ENCODE measurements around the gene NNT.
"Not testable (repeated sequence)": the region's sequence is repeated elsewhere in the genome, so short reads cannot be mapped to it uniquely, and the experiment has no call there.

NNT gene

DNA sequence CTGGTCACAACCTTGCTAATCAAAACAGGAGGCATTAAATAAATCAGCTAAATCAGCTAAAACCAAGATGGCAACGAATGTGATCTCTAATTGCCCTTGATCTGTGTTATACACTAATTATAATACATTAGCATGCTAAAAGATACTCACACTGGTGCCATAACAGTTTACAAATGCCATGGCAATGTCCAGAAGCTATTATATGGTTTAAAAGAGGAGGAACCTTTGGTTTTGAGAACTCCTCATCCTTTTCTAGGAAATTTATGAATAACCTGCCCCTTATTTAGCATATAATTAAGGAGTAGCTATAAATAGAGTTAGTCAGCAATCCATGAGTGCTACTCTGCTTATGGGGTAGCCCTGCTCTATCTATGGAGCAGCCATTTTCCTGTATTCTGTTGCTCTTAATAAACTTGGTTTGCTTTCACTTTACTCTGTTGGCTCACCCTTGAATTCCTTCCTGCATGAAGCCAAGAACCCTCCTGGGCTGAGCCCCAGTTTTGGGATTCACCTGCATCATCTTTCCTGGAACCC lies 18.7 kb upstream of the NNT start:
- DNase-seq: no peak

DNA sequence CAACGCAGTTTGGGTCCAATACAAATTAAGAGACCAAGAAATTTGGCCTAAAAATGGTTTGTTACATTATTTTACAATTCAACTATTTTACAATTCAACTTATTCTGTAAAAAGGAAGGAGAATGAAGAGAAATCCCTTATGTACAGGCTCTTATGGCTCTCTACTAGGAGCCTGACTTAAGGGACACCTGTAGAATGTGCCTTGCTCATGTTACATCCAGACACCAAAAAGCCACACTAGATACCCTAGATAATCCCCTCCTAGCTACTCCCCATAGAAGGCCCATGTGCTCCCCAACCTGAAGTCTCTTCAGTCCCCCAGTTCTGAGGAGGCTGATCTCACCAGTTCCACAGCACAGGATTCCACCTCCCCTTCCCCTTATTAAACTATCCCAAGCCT lies 14.1 kb upstream of the NNT start:
- no peak for DNase-seq

DNA sequence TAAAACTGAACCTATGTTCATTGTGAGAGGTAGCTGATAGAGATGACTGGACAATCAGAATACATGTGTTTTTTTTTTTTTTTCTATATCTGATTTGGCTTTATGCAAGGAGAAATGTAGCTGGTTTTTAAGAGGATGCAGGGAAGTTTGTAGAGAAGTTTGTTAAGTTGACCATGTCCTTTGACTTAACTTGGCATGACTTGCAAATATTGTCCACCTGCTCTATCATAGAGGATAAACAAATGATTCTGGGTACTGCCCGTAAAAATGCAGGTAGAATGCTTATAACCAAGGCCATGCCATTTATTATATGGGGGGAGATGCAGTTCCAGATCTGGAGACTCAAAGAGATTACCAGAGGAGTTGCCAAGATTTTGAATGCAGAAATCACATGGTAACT lies 13.7 kb upstream of the NNT start:
- DNase-seq: no peak

DNA sequence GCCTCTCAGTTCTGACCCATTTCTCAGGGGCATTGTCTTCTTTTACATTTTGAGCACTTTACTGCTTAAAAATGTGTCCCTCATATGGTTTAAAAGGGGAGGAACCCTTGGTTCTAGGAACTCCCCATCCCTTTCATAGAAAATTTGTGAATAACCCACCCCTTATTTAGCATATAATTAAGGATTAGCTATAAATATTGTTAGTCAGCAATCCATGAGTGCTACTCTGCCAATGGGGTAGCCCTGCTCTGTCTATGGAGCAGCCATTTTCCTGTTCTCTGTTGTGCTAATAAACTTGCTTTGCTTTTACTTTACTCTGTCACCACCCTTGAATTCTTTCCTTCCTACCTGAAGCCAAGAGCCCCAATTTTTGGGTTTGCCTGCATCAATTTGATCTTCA lies 12.3 kb upstream of the NNT start:
- no peak for DNase-seq

DNA sequence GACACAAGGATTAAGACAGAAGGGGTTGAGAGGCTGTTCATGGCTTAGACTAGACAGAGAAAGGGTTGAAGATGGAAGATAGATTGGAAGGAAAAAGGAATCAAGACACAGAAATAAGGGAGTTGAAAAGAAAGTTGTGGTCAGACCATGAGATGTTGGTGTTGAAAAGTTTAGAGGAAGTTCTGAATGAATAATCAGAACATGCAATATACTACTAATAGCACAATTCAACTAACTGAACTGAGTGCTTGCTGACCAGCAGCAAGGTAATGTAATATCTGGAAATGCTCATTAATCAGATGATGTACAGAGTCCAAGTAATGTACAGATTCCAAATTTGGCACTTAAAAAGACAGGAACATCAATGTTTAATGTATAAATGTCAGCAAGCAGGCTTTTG lies 10.6 kb upstream of the NNT start:
- no peak for DNase-seq

DNA sequence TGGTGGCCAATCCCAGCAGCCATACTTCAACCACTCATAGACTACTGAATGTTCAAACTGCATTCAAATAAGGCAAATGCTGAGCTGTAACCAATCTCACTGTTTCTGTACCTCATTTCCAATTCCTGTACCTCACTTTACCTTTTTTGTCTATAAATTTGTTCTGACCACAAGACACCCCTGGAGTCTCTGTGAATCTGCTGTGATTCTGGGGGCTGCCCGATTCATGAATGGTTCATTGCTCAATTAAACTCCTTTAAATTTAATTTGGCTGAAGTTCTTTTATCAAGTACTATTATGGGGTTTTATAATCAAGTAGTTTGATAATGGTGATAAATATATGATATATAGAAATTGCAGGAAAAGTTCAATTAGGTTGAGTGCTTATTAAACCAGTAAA lies 4.1 kb upstream of the NNT start:
- DNase-seq: not testable (repeated sequence)

DNA sequence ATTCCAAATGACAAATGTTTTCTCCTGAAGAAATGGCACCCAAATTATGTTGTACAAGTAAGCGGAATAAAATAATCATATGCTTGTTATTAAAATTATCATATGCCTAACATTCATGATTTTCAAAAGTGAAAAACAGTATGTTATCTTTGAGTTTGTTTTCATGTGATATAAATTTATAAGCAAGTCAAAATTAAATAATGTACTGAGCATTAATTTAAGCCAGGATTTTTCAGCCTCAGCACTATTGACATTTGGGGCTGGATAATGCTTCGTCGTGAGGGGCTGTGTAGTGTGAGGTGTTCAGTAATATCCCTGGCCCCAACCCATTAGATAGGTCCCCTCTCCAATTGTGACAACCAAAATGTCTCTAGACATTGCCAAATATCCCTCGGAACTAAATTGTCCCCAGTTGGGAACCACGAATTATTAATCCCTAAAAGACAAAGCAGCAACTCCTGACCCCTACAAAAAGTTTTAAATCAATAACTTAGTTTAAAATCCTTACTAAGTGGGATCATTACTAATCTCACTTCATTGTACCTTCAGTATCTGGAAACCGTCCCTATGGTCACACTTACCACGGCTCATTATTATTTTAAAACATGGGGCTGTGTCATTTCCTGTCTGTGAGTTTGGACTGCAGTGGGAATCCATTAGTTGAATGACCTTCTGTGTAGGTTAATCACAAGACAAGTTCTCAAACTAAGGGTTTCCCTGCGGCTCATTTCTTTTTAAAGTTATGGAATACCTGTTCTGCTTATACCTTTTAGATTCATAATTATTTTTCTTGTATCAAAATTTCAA lies 1.3 kb upstream of the NNT start:
- peak; percentile 24 for DNase-seq

DNA sequence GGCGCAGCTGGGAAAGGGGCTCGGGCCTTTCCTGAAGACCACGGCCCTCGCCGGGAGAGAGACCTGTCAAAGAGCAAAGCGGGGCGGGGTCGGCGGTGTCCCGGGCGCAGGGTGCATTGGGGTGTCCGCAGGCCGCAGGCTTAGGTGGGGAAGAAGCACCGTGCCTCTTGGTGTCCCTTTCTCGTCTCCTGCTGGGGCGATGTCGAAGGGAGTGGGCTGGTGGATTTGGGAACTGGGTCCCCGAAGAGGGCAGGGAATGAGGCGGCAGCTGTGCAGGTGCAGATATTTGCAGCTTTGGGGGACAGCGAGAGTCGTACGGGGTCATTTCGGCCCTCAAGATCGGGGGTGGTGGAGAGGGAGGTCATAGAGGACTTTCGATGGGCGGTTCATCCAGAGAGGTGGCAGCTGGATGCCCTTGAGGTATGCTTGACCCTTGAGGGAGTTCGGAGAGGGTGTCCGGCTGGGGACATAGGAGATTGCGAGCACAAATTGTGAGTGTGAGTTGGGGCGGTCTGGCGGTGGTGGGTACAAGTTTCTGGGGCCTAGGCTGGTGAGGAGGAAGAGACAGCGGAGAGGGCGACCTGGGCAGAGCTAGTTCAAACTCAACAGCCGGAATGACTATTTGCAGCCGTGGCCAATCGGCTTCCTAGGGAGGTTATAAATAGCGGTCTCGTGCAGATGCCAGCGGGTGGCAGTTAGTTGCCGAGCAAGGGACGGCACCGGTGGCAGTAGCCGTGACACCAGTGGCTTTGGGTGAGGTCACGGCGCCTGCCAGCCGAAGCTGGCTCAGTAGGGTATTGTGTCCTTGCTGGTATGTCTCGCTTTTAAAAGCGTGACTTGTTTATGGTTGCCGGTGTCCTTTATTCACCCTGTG lies 601 bp downstream of the NNT start:
- DNase-seq: peak; percentile 29

DNA sequence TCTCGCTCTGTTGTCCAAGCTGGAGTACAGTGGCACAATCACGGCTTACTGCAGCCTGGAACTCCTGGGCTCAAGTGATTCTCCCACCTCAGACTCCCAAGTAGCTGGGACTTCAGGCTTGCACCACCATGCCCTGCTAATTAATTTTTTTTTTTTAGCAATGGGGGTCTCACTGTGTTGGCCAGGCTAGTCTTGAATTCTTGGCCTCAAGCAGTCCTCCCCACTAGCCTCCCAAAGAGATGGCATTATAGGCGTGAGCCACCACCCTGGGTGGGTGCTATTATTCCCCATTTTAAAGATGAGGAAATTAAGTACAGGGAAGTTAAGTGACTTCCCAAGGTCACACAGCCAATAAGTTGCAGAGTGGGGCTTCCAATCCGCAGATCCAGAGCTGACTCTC lies 1.7 kb downstream of the NNT start:
- no peak for DNase-seq

DNA sequence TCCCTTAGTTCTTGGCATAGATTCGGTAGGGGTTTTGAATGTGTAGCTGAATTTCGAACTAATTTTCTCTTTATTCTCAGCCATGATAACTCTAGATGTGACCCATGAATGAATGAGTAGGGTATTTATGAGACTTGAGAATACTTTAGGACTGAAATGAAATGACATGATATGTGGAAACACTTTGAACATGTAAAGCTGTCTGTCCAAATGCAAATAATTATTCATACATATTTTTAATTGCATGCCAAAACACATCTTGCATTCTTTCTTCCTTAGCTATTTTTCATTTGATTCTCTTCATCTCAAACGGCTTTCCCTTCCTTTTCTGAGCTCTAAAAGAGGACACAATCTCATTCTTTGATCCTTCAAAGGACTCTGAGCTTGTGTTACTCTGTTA lies 3.4 kb downstream of the NNT start:
- no peak for DNase-seq

DNA sequence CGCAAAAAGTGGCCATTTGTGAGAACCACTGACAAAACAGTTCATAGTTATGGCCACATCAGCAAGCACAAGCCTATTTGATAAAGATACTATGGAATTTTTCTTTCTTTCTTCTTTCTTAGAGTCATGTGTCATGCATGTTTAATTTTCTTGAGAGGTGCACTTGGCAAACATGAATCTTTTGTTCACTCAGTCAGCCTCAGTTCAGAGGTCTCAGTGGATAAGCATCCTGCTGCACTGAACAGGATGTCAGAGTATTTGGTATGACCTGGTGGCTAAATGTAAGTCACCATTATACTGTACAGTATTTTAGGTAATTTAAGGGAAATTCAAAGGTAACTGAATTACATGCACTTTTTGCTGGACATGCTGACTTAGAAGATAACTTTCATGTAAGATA lies 5.4 kb downstream of the NNT start:
- DNase-seq: no peak

DNA sequence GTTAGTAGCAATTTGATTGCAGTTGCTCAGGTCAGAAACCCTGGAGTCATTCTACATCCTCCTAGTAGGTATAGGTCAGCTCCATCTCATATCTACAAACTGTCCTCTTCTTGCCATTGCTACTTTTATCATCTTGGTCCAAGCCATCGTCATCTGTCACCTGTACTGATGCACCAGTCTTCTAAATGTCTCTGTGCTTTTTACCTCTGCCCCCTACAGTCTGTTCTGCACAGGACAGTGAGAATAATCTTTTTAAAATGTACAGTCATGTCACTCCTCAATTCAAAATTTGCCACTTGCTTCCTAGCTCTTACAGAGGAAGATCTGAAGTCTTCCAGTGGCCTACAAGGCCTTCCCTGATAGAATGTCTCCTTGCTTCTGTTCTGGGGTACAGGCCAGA lies 6.8 kb downstream of the NNT start:
- no peak for DNase-seq

DNA sequence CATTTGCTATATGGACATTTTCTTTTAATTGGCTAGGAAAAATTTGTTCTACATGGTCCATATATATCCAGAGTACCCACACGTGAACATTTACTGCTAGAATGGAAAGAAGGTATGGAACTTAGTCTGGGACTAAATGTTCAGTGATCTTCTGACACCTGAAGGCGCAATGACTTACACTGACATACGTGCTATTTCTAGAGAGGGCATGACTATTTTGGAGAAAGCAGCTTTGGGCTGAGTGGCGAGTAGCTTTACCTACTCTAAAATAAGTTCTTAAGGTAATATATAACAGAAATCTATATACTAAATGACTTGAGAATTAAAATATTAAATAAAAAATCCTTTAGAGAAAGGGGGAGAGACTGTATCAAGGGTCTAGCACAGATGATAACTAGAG lies 10.4 kb downstream of the NNT start:
- DNase-seq: no peak

DNA sequence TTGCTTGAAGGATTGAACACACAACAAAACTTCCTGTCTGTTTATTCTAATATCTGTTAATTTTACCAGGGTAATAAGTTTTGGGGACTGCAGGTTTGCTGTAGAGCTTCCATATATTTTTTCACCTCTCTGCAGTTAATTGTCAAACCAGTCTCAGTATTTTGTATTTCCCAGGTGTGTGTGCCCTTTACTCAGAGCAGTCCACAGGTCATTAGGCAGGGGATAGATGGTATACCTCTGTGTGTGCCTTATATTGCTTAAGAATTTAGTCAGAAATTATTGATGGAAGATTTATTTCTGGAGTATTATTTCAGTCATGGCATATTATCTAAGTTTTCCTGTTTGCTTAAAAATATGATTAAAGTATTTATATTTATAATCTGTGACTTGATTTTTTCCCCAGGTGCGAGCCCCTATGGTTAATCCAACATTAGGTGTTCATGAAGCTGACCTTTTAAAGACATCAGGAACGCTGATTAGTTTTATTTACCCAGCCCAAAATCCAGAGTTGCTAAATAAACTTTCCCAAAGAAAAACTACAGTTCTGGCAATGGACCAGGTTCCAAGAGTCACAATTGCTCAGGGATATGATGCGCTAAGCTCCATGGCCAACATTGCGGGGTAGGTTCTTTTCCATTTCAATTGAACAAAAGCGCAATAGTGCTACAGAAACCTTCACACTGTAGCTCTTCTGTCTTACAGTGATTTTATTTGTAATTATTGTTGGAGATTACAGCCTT lies 12.6 kb downstream of the NNT start:
- no peak for DNase-seq

DNA sequence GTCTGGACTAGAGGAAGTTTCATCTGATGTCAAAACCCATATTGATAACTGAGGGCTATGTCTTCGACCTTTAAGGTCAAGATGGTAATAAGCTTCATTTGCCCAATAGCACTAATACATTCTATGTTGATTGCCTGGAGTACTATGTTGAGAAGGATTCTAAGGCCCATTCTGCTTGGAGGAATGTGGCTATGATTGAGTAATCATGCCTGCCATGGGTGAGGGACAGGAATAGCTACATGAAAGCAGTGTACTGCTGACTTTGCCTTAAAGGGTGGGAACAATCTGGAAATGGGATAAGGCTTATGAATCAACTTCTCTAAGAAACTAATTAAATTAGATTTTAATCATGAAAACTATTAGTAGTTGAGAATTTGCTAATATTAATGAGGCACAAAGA lies 13.6 kb downstream of the NNT start:
- peak; percentile 23 for DNase-seq

DNA sequence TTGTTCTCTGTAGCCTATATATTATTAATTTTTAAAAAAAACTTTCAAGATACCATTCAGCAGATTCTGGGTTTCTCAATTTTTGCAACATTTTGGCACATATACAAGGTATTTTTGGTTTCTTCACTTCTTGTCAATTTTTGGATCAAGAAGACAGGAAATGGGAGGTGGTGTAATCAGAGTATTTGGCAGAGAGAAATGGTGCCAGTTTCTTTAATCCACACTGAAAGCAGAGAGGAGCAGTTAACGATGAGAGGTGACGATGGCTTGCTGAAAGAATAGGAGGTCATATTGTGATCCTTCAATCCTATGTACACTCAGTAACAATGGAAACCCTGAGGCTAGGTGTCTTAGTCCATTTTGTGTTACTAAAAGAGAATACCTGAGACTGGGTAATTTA lies 16.4 kb downstream of the NNT start:
- no peak for DNase-seq

DNA sequence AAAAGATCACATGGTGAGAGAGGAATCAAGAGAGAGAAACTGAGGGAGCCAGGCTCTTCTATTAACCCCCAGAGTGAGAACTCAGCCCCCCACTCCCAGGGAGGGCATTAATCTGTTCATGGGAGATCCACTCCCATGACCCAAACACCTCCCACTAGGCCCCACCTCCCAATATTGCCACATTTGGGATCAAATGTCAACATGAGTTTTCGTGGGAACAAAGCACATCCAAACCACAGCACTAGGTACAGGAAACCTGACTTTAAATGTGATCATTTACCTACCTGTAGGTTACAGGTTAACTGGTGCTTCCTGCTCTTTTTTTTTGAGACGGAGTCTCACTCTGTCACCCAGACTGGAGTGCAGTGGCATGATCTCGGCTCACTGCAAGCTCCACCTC lies 16.9 kb downstream of the NNT start:
- DNase-seq: no peak

DNA sequence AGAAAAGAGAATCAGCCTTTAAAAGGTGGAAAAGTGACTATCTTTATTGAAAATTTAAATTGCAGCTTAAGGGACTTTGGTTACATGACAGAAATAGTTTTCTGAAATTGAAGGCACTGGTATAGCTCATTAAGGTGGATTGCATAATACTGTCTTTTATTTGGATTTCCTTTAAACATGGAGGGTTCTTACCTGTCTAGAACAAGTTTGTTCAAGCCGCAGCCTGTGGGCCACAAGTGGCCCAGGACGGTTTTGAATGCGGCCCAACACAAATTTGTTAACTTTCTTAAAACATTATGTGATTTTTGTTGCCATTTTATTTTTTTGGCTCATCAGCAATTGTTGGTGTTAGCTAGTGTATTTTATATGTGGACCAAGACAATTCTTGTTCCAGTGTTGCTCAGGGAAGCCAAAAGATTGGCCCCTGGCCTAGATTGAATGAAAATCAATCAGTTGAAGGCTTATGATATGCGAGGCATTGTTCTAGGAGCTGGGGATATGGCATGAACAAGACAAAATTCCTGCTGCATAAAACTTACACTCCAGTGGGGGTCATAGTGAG lies 18.0 kb downstream of the NNT start:
- DNase-seq: no peak

DNA sequence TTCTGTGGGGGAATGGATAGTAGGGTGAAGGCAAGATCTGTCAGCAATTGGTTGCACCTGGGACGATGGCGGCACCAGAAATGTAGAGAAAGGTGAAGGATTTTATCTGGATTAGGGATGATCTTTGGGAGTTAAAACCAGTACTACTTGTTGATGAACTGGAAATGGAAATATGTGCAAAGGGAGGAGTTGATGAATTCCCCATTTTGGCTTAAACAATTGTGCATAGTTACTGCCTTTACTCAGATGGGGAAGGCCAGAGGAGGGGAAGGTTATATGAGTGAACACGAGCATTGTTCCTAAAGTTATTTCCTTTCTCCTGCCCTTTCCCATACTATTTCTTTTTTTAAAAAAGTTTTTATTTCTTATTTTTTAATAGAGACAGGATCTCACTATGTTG lies 19.1 kb downstream of the NNT start:
- DNase-seq: no peak

DNA sequence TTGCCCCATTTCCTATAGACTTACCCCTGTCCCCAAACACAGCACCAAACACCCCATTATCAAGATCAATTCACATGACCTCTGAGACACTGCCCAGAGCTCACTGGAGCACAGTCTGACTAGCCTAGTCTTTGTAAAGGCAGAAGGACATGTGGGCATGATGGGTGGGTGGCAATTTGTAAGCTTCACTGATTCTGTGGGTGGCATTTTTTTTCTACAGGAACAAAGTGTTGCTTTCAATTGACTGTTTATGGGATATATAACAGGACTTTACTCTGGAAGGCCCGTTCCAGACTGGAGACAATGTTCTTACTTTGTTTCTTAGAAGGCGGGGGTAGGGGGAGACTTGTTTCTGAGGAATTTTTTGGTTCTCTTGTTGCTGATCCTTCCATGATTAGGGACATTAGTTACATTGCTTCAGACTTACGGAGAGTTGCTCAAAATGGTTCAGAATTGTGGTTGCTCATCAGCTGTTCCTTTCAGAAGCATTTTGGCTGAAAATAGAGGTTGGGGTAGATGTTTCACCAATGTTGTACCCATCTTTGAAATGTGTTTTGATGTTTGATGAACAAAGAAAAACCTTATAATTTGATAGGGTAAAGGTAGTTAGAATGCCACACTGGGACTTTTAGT lies 20.2 kb downstream of the NNT start:
- no peak for DNase-seq

DNA sequence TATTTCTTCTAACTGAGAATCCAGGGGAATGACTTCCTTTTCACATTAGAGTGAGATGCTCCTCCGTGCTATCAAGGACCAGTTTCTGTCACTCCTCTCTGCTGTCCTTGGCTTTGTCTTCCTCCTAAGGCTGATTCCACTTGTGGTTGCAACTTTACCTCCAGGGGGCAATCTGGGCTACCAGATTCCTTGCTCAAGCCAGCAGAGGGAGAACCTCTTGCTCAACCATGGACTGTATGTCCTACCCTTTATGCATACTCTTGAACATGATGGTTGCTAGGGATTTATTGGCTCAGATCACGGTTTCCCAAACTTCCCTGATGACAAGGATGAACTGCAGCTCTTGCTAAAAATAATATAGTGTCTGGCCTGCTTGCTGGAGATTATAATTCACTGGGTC lies 24.0 kb downstream of the NNT start:
- DNase-seq: peak; percentile 50

DNA sequence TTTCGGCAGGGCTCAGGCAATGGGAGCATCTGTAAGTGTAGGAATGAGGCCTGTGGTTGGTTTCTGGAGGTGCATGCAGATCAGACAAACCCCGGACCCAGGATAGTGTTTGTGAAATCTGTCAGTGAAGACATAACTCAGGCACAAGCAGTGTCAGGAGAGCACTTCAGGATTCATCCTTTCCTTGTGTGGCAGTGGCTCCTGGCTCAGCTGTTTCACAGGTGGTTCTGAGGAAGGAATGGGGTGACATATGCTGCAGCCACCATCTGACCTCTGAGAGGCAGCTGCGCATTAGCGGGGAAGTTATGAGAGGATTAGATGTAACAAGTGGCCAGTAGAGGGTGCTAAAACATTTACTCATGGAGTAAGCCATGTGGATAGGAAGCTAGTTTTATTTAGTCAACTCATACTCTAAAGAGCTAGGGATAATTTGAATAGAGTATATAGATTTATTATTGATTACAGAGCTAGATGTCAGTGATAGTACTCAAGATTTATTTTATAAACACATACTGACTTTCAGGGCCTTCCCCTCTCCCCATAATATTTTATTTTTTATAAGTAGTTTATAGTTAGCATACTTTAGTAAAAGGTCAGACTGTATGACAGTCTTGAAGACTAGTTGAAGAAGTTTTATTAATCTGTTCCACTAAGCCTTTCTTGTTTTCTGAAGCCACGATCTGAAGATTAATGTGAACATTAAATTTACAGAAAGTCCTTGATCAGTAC lies 28.4 kb downstream of the NNT start:
- DNase-seq: peak; percentile 69
